ENCODE measurements around the gene MBOAT2.

Gene MBOAT2

GRCh38 chr2:8803658-8804379 lies 199.7 kb downstream of the MBOAT2 start:
- peak overlapping the region; percentile 18; the same call in 1 of the 2 replicates for H3K4me3 ChIP-seq (ENCODE audit: low read length)
- H3K9ac ChIP-seq (ENCODE audit: low read length) = 0 out of 2 replicates have a peak overlapping the region, but pooled peaks have one; percentile 3
- H3K4me2 ChIP-seq (ENCODE audit: low read length) = peak overlapping the region; percentile 48
- peaks cover 39% of the 10 kb centered on the region for H3K36me3 ChIP-seq (replicated peaks; ENCODE audit: low read depth, low read length)
- no peaks in the 10 kb centered on the region for H4K20me1 ChIP-seq (ENCODE audit: insufficient read depth, low read length)
- peak overlapping the region; percentile 63 for H3K27ac ChIP-seq (ENCODE audit: low read length)
- H3K4me1 ChIP-seq (ENCODE audit: low read length) = peaks cover 24% of the 10 kb centered on the region
- no peaks in the 10 kb centered on the region for H3K79me2 ChIP-seq (ENCODE audit: low read length)
- H2AFZ ChIP-seq (ENCODE audit: low read depth, low read length) = no peak overlapping the region
- TF ChIP-seq EZH2phosphoT487 (IDR thresholded peaks at IDR 0.05; ENCODE audit: low read depth) = no peak
- peak; percentile 47 for TF ChIP-seq CTCF (IDR thresholded peaks at IDR 0.05; ENCODE audit: low read depth, low read length)
- no peaks in the 10 kb centered on the region for H3K9me3 ChIP-seq (ENCODE audit: insufficient read depth, low read length)
- no peaks in the 10 kb centered on the region for H3K27me3 ChIP-seq (ENCODE audit: low read depth, low read length)

DNA sequence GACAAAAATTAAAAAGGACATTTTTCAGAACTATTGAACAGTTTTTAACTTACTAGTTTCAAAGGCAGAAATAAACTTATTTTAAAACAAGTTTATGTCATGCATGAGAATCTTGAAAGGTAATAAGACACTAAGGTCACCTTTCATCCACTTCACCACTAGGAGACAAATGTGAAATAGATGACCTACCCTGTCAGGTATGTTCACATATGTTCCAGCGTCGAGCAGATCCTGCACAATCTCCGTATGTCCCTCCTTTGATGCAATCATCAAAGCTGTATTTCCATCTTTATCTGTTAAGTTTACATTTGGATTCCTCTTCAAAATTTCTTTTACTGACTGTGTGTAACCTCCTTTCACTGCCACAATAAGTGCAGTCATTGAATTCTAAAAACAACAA lies 200.7 kb downstream of the MBOAT2 start:
- Histone ChIP-seq H3K4me3 (ENCODE audit: low read length) (no peak overlapping the region), H3K36me3 (replicated peaks; ENCODE audit: low read depth, low read length) (peaks cover 43% of the 10 kb centered on the region), H3K9me3 (ENCODE audit: insufficient read depth, low read length) (no peaks in the 10 kb centered on the region), H3K79me2 (ENCODE audit: low read length) (no peaks in the 10 kb centered on the region), H3K27me3 (ENCODE audit: low read depth, low read length) (no peaks in the 10 kb centered on the region), H3K9ac (ENCODE audit: low read length) (no peak overlapping the region), H3K4me2 (ENCODE audit: low read length) (no peak overlapping the region), H2AFZ (ENCODE audit: low read depth, low read length) (no peak overlapping the region), H3K4me1 (ENCODE audit: low read length) (peaks cover 24% of the 10 kb centered on the region), H4K20me1 (ENCODE audit: insufficient read depth, low read length) (no peaks in the 10 kb centered on the region), H3K27ac (ENCODE audit: low read length) (no peak overlapping the region)
- TF ChIP-seq CTCF (IDR thresholded peaks at IDR 0.05; ENCODE audit: low read depth, low read length) (no peak), EZH2phosphoT487 (IDR thresholded peaks at IDR 0.05; ENCODE audit: low read depth) (no peak)

All from OCI-LY3 (cell line).